HL-60 (cell line): Measurements from ENCODE around the gene CLDN14.

Source experiments
- CTCF ChIP-seq: IDR thresholded peaks from one replicate; pipeline ENCODE4 v1.5.1; 2011; ENCODE audit warnings: low read length, control low read depth, inconsistent platforms; ENCODE audit not compliant: insufficient read depth
- GABPA ChIP-seq: IDR thresholded peaks from 2 replicates; pipeline ENCODE4 v1.6.1; 2012; ENCODE audit warnings: low read depth
- TF ChIP-seq, protein P1 (sequence below): IDR thresholded peaks from 2 replicates; pipeline ENCODE4 v1.6.1; 2012; ENCODE audit warnings: low read depth; ENCODE audit not compliant: insufficient replicate concordance

DNA sequence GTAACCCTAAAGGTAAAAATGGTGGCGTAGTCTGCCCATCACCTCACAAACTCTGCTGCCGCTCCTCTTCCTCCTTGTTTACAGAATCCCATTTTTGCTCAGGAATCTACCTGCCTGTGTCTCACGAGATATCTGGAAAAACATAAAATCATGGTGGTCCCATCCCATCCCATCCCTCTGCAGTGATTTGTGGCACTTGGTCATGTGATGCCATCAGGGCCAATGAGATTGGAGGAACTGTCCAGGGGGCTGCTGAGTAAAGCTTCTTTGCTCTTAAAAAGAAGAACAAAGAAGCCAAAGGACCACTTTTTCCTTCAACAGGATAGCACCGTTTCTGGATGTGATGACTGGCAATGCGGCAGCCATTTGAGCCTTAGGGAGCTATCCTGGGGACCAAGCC is 33.0 kb upstream of the CLDN14 start:
- TF ChIP-seq CTCF (no peak), GABPA (no peak)
- TF ChIP-seq, protein P1, sequence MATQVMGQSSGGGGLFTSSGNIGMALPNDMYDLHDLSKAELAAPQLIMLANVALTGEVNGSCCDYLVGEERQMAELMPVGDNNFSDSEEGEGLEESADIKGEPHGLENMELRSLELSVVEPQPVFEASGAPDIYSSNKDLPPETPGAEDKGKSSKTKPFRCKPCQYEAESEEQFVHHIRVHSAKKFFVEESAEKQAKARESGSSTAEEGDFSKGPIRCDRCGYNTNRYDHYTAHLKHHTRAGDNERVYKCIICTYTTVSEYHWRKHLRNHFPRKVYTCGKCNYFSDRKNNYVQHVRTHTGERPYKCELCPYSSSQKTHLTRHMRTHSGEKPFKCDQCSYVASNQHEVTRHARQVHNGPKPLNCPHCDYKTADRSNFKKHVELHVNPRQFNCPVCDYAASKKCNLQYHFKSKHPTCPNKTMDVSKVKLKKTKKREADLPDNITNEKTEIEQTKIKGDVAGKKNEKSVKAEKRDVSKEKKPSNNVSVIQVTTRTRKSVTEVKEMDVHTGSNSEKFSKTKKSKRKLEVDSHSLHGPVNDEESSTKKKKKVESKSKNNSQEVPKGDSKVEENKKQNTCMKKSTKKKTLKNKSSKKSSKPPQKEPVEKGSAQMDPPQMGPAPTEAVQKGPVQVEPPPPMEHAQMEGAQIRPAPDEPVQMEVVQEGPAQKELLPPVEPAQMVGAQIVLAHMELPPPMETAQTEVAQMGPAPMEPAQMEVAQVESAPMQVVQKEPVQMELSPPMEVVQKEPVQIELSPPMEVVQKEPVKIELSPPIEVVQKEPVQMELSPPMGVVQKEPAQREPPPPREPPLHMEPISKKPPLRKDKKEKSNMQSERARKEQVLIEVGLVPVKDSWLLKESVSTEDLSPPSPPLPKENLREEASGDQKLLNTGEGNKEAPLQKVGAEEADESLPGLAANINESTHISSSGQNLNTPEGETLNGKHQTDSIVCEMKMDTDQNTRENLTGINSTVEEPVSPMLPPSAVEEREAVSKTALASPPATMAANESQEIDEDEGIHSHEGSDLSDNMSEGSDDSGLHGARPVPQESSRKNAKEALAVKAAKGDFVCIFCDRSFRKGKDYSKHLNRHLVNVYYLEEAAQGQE, result no peak
